HG03469 (cell line): ENCODE measurements around the gene LAMB4.

Experiments used
- ATAC-seq: cut with Tn5 transposase; IDR thresholded peaks from one replicate; pipeline ENCODE4 v1.9.1; 2021; ENCODE audit warnings: mild to moderate bottlenecking, moderate library complexity, moderate number of reproducible peaks; ENCODE audit not compliant: unreplicated experiment

LAMB4 gene

GRCh38 chr7:108130261-108130660 lies at the start of gene LAMB4:
Gene LAMB4, minus strand, starts transcription at chr7:108130361. Its CDS starts 7,197 bp downstream, at chr7:108123164.
- no peak for ATAC-seq

- no peak for ATAC-seq
Measured at GRCh38 chr7:108178398-108178797, 48.2 kb upstream of the LAMB4 start.

- ATAC-seq, result no peak
Measured at GRCh38 chr7:108171164-108171563, 41.0 kb upstream of the LAMB4 start.

GRCh38 chr7:108170251-108170650 lies 40.1 kb upstream of the LAMB4 start:
- ATAC-seq, result no peak

- no peak for ATAC-seq
Measured at GRCh38 chr7:108167460-108167859, 37.3 kb upstream of the LAMB4 start.

GRCh38 chr7:108166687-108167086 lies 36.5 kb upstream of the LAMB4 start:
- no peak for ATAC-seq

- no peak for ATAC-seq
Measured at GRCh38 chr7:108165723-108166122, 35.6 kb upstream of the LAMB4 start.

- no peak for ATAC-seq
Measured at GRCh38 chr7:108164946-108165345, 34.8 kb upstream of the LAMB4 start.

- ATAC-seq, result no peak
Measured at GRCh38 chr7:108164342-108164741, 34.2 kb upstream of the LAMB4 start.

GRCh38 chr7:108158776-108159175 lies 28.6 kb upstream of the LAMB4 start:
- ATAC-seq, result no peak

- no peak for ATAC-seq
Measured at GRCh38 chr7:108157606-108158335, 27.6 kb upstream of the LAMB4 start.

- no peak for ATAC-seq
Measured at GRCh38 chr7:108156897-108157605, 26.9 kb upstream of the LAMB4 start.

- no peak for ATAC-seq
Measured at GRCh38 chr7:108152198-108152597, 22.0 kb upstream of the LAMB4 start.

- no peak for ATAC-seq
Measured at GRCh38 chr7:108149908-108150307, 19.7 kb upstream of the LAMB4 start.

GRCh38 chr7:108149119-108149518 lies 19.0 kb upstream of the LAMB4 start:
- ATAC-seq, result no peak

GRCh38 chr7:108147031-108147563 lies 16.9 kb upstream of the LAMB4 start:
- ATAC-seq, result no peak

- no peak for ATAC-seq
Measured at GRCh38 chr7:108146070-108146842, 16.1 kb upstream of the LAMB4 start.

- ATAC-seq, result no peak
Measured at GRCh38 chr7:108145401-108145800, 15.2 kb upstream of the LAMB4 start.

GRCh38 chr7:108144931-108145330 lies 14.8 kb upstream of the LAMB4 start:
- no peak for ATAC-seq

- ATAC-seq, result peak; percentile 39
Measured at GRCh38 chr7:108143658-108144420, 13.7 kb upstream of the LAMB4 start.
